Neural cell (in vitro differentiated cells): ENCODE data around the gene AMN1.
"Not testable (repeated sequence)": the region's sequence is repeated elsewhere in the genome, so short reads cannot be mapped to it uniquely, and the experiment has no call there.

Experiments
- CTCF ChIP-seq: fragments of 450-650 bp; IDR thresholded peaks from 2 replicates; pipeline ENCODE4 v1.5.1; 2014; ENCODE audit warnings: antibody characterized with exemption, mild to moderate bottlenecking, moderate library complexity; ENCODE audit not compliant: poor library complexity, severe bottlenecking
- EP300 ChIP-seq: fragments of 450-650 bp; conservative IDR thresholded peaks from 2 replicates; pipeline ENCODE4 v1.6.1; 2014; ENCODE audit warnings: antibody characterized with exemption, mild to moderate bottlenecking, moderate library complexity; ENCODE audit not compliant: poor library complexity, severe bottlenecking
- EZH2 ChIP-seq: fragments of 200-600, 300-800 bp; shearing (Covaris generic), sonication (generic); IDR thresholded peaks from 2 replicates; pipeline ENCODE4 v1.6.1; 2014; ENCODE audit warnings: antibody characterized with exemption, low read length, borderline replicate concordance, mild to moderate bottlenecking; ENCODE audit not compliant: insufficient read depth, poor library complexity, severe bottlenecking
- POLR2AphosphoS5 ChIP-seq: IDR thresholded peaks from 2 replicates; pipeline ENCODE4 v1.6.1; 2012
- REST ChIP-seq: IDR thresholded peaks from 2 replicates; pipeline ENCODE4 v1.6.1; 2012; ENCODE audit warnings: borderline replicate concordance
- SMC3 ChIP-seq: fragments of 450-650 bp; conservative IDR thresholded peaks from 2 replicates; pipeline ENCODE4 v1.6.1; 2014; ENCODE audit warnings: antibody characterized with exemption, mild to moderate bottlenecking, moderate library complexity; ENCODE audit not compliant: poor library complexity
- TAF1 ChIP-seq: IDR thresholded peaks from 2 replicates; pipeline ENCODE4 v1.6.1; 2012; ENCODE audit warnings: low read depth

DNA sequence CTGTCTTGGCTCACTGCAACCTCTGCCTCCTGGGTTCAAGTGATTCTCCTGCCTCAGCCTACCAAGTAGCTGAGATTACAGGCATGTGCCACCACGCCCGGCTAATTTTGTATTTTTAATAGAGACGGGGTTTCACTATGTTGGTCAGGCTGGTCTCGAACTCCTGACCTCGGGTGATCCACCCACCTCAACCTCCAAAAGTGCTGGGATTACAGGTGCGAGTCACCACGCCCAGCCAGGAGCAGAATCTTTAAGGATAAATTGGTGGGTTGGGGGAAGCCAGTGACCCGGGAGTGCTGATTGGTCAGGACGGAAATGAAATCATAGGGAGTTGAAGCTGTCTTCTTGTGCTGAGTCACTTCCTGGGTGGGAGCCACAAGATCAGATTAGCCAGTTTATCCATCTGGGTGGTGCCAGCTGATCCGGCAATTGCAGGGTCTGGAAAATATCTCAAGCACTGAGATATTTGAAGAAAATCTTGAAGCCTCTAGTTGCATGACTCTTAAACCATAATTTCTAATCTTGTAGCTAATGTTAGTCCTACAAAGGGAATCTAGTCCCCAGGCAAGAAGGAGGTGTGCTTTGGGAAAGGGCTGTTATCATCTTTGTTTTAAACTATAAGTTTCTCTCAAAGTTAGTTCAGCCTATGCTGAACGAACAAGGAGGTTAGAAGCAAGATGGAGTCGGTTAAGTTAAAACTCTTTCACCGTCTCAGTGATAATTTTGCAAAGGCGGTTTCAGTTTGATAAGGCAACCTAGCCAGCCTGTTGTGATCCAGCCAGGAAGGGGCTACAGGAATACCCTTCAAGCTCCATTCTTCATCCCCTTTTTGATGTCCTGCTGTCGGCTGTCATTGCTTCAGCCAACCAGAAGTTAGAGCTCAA is 5.0 kb upstream of the AMN1 start:
- not testable (repeated sequence) for TF ChIP-seq CTCF, TAF1, EP300, REST, EZH2, SMC3, POLR2AphosphoS5
